ENCODE data around the gene POC1A.

The POC1A gene

GRCh38 chr3:52143156-52143555 lies 11.1 kb downstream of the POC1A start:
- H3K36me3 ChIP-seq (ENCODE audit: control insufficient read depth in 2 of 2, insufficient read depth in 2 of 2, low read length in 2 of 2), result no peaks in the 10 kb centered on the region
- no peaks in the 10 kb centered on the region for H3K4me1 ChIP-seq (ENCODE audit: control insufficient read depth, insufficient read depth, low read length)
- no peak overlapping the region for H3K4me3 ChIP-seq (ENCODE audit: low read length in 2 of 2)
- no peaks in the 10 kb centered on the region for H3K9me3 ChIP-seq (ENCODE audit: control insufficient read depth in 2 of 2, low read length in 2 of 2)
- no peak overlapping the region for H3K27ac ChIP-seq (ENCODE audit: low read length)
- no peak overlapping the region for H3K9ac ChIP-seq (ENCODE audit: low read length in 2 of 2)
- H3K27me3 ChIP-seq (ENCODE audit: control insufficient read depth in 1 of 2, insufficient read depth in 2 of 2, low read length in 2 of 2), result no peaks in the 10 kb centered on the region

- Histone ChIP-seq H3K9me3 (ENCODE audit: control insufficient read depth in 2 of 2, low read length in 2 of 2) (no peaks in the 10 kb centered on the region), H3K27ac (ENCODE audit: low read length) (no peak overlapping the region), H3K4me3 (ENCODE audit: low read length in 2 of 2) (no peak overlapping the region), H3K4me1 (ENCODE audit: control insufficient read depth, insufficient read depth, low read length) (no peaks in the 10 kb centered on the region), H3K36me3 (ENCODE audit: control insufficient read depth in 2 of 2, insufficient read depth in 2 of 2, low read length in 2 of 2) (no peaks in the 10 kb centered on the region), H3K27me3 (ENCODE audit: control insufficient read depth in 1 of 2, insufficient read depth in 2 of 2, low read length in 2 of 2) (no peaks in the 10 kb centered on the region), H3K9ac (ENCODE audit: low read length in 2 of 2) (no peak overlapping the region)
These were observed 12.5 kb downstream of the POC1A start for GRCh38 chr3:52141751-52142150.

- Histone ChIP-seq H3K27me3 (ENCODE audit: control insufficient read depth in 1 of 2, insufficient read depth in 2 of 2, low read length in 2 of 2) (no peaks in the 10 kb centered on the region), H3K4me3 (ENCODE audit: low read length in 2 of 2) (no peak overlapping the region), H3K36me3 (ENCODE audit: control insufficient read depth in 2 of 2, insufficient read depth in 2 of 2, low read length in 2 of 2) (no peaks in the 10 kb centered on the region), H3K9ac (ENCODE audit: low read length in 2 of 2) (no peak overlapping the region), H3K27ac (ENCODE audit: low read length) (no peak overlapping the region), H3K9me3 (ENCODE audit: control insufficient read depth in 2 of 2, low read length in 2 of 2) (no peaks in the 10 kb centered on the region), H3K4me1 (ENCODE audit: control insufficient read depth, insufficient read depth, low read length) (no peaks in the 10 kb centered on the region)
These were observed 13.5 kb downstream of the POC1A start for GRCh38 chr3:52140769-52141168.

GRCh38 chr3:52140000-52140399 lies 14.2 kb downstream of the POC1A start:
- H3K9me3 ChIP-seq (ENCODE audit: control insufficient read depth in 2 of 2, low read length in 2 of 2), result no peaks in the 10 kb centered on the region
- H3K36me3 ChIP-seq (ENCODE audit: control insufficient read depth in 2 of 2, insufficient read depth in 2 of 2, low read length in 2 of 2), result no peaks in the 10 kb centered on the region
- H3K4me1 ChIP-seq (ENCODE audit: control insufficient read depth, insufficient read depth, low read length), result no peaks in the 10 kb centered on the region
- H3K4me3 ChIP-seq (ENCODE audit: low read length in 2 of 2), result no peak overlapping the region
- no peaks in the 10 kb centered on the region for H3K27me3 ChIP-seq (ENCODE audit: control insufficient read depth in 1 of 2, insufficient read depth in 2 of 2, low read length in 2 of 2)
- H3K27ac ChIP-seq (ENCODE audit: low read length), result no peak overlapping the region
- H3K9ac ChIP-seq (ENCODE audit: low read length in 2 of 2), result no peak overlapping the region

DNA sequence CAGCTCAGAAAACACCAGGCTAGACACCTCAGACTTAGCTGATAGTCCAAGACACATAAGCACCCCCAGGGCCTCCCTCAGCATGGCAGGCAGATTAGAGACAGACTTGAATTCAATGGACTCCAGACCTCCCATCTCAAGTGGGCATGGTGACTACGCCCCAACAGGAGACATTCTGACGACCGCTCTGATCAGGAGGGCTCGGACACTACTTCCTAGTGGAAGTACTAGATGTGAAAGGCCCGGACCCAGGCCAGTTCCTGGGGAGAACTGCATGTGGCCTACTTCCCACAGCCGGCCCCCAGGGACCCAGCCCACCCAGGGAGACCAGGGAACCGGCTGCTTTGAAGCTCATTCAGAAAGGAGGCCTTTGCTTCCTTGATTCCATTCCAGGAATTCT lies 16.9 kb downstream of the POC1A start:
- no peak overlapping the region for H3K27ac ChIP-seq (ENCODE audit: low read length)
- no peak overlapping the region for H3K4me3 ChIP-seq (ENCODE audit: low read length in 2 of 2)
- H3K27me3 ChIP-seq (ENCODE audit: control insufficient read depth in 1 of 2, insufficient read depth in 2 of 2, low read length in 2 of 2), result no peaks in the 10 kb centered on the region
- no peaks in the 10 kb centered on the region for H3K36me3 ChIP-seq (ENCODE audit: control insufficient read depth in 2 of 2, insufficient read depth in 2 of 2, low read length in 2 of 2)
- no peaks in the 10 kb centered on the region for H3K9me3 ChIP-seq (ENCODE audit: control insufficient read depth in 2 of 2, low read length in 2 of 2)
- H3K9ac ChIP-seq (ENCODE audit: low read length in 2 of 2), result no peak overlapping the region
- H3K4me1 ChIP-seq (ENCODE audit: control insufficient read depth, insufficient read depth, low read length), result no peaks in the 10 kb centered on the region

DNA sequence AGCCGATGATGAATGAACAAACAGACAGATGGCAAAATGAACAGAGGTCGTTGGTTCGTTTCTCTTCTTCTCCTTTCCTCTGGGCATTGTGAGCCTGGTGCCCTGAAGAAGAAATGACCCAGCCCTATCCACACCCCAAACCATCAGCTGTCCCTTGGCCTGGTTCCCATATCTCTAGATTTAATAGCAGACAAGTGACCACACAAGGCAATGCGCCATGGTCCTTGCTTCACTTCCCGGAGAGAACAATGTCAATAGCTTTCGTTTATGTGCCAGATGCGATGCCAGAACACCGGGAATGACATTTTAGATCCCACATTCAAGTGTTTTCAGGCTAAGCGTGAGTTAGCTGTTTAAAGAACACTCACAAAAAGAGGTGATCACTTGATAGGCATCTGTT lies 17.7 kb downstream of the POC1A start:
- Histone ChIP-seq H3K9me3 (ENCODE audit: control insufficient read depth in 2 of 2, low read length in 2 of 2) (no peaks in the 10 kb centered on the region), H3K36me3 (ENCODE audit: control insufficient read depth in 2 of 2, insufficient read depth in 2 of 2, low read length in 2 of 2) (no peaks in the 10 kb centered on the region), H3K27ac (ENCODE audit: low read length) (no peak overlapping the region), H3K4me3 (ENCODE audit: low read length in 2 of 2) (no peak overlapping the region), H3K4me1 (ENCODE audit: control insufficient read depth, insufficient read depth, low read length) (no peaks in the 10 kb centered on the region), H3K9ac (ENCODE audit: low read length in 2 of 2) (no peak overlapping the region), H3K27me3 (ENCODE audit: control insufficient read depth in 1 of 2, insufficient read depth in 2 of 2, low read length in 2 of 2) (no peaks in the 10 kb centered on the region)

- Histone ChIP-seq H3K27ac (ENCODE audit: low read length) (no peak overlapping the region), H3K4me1 (ENCODE audit: control insufficient read depth, insufficient read depth, low read length) (no peaks in the 10 kb centered on the region), H3K9ac (ENCODE audit: low read length in 2 of 2) (no peak overlapping the region), H3K4me3 (ENCODE audit: low read length in 2 of 2) (no peak overlapping the region), H3K27me3 (ENCODE audit: control insufficient read depth in 1 of 2, insufficient read depth in 2 of 2, low read length in 2 of 2) (no peaks in the 10 kb centered on the region), H3K36me3 (ENCODE audit: control insufficient read depth in 2 of 2, insufficient read depth in 2 of 2, low read length in 2 of 2) (no peaks in the 10 kb centered on the region), H3K9me3 (ENCODE audit: control insufficient read depth in 2 of 2, low read length in 2 of 2) (no peaks in the 10 kb centered on the region)
These were observed 18.9 kb downstream of the POC1A start for GRCh38 chr3:52135332-52135731.

DNA sequence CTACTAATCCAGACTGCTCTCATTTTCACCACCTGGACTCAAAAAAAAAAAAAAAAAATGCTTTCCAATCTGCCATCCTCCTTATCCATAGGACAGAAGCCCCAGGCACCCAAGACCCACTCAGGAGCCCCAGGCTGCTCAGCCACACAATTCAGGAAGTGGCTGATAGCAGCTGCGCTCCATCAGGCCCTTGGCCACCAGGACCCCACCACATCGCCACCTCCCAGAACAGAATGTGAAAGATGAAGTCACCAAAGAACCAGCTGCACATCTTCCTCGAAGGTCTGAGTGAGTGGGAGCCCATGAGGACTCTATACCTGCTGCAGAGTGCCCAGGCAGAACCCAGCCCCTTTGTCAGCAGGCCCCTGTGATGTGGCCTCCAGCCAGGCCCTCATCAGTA lies 19.5 kb downstream of the POC1A start:
- Histone ChIP-seq H3K9me3 (ENCODE audit: control insufficient read depth in 2 of 2, low read length in 2 of 2) (no peaks in the 10 kb centered on the region), H3K27me3 (ENCODE audit: control insufficient read depth in 1 of 2, insufficient read depth in 2 of 2, low read length in 2 of 2) (no peaks in the 10 kb centered on the region), H3K27ac (ENCODE audit: low read length) (no peak overlapping the region), H3K9ac (ENCODE audit: low read length in 2 of 2) (no peak overlapping the region), H3K4me3 (ENCODE audit: low read length in 2 of 2) (no peak overlapping the region), H3K36me3 (ENCODE audit: control insufficient read depth in 2 of 2, insufficient read depth in 2 of 2, low read length in 2 of 2) (no peaks in the 10 kb centered on the region), H3K4me1 (ENCODE audit: control insufficient read depth, insufficient read depth, low read length) (no peaks in the 10 kb centered on the region)

- no peak overlapping the region for H3K27ac ChIP-seq (ENCODE audit: low read length)
- no peaks in the 10 kb centered on the region for H3K4me1 ChIP-seq (ENCODE audit: control insufficient read depth, insufficient read depth, low read length)
- H3K9ac ChIP-seq (ENCODE audit: low read length in 2 of 2), result no peak overlapping the region
- H3K36me3 ChIP-seq (ENCODE audit: control insufficient read depth in 2 of 2, insufficient read depth in 2 of 2, low read length in 2 of 2), result no peaks in the 10 kb centered on the region
- no peaks in the 10 kb centered on the region for H3K27me3 ChIP-seq (ENCODE audit: control insufficient read depth in 1 of 2, insufficient read depth in 2 of 2, low read length in 2 of 2)
- H3K4me3 ChIP-seq (ENCODE audit: low read length in 2 of 2), result no peak overlapping the region
- no peaks in the 10 kb centered on the region for H3K9me3 ChIP-seq (ENCODE audit: control insufficient read depth in 2 of 2, low read length in 2 of 2)
These were observed 21.3 kb downstream of the POC1A start for GRCh38 chr3:52132930-52133329.

DNA sequence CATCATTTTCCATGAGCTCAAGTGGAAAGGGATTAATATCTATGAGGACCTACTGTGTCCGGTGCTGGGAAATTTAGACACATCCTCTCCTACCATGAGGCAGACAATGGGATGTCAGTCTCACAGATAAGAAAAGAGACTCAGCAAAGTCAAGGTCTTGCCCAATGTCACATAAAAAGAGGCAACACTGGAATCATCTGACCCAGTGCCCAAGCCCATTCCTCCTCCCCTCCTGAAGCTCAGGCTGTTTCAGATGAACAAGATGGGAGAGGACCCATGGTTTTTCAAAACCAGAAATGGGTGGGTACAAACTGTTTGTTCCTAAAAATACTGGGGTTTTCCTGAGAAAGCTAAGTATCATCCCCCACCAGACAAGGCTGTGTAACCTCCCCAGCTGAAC lies 22.2 kb downstream of the POC1A start:
- Histone ChIP-seq H3K9ac (ENCODE audit: low read length in 2 of 2) (no peak overlapping the region), H3K4me3 (ENCODE audit: low read length in 2 of 2) (no peak overlapping the region), H3K9me3 (ENCODE audit: control insufficient read depth in 2 of 2, low read length in 2 of 2) (no peaks in the 10 kb centered on the region), H3K27me3 (ENCODE audit: control insufficient read depth in 1 of 2, insufficient read depth in 2 of 2, low read length in 2 of 2) (no peaks in the 10 kb centered on the region), H3K36me3 (ENCODE audit: control insufficient read depth in 2 of 2, insufficient read depth in 2 of 2, low read length in 2 of 2) (no peaks in the 10 kb centered on the region), H3K27ac (ENCODE audit: low read length) (no peak overlapping the region), H3K4me1 (ENCODE audit: control insufficient read depth, insufficient read depth, low read length) (no peaks in the 10 kb centered on the region)

DNA sequence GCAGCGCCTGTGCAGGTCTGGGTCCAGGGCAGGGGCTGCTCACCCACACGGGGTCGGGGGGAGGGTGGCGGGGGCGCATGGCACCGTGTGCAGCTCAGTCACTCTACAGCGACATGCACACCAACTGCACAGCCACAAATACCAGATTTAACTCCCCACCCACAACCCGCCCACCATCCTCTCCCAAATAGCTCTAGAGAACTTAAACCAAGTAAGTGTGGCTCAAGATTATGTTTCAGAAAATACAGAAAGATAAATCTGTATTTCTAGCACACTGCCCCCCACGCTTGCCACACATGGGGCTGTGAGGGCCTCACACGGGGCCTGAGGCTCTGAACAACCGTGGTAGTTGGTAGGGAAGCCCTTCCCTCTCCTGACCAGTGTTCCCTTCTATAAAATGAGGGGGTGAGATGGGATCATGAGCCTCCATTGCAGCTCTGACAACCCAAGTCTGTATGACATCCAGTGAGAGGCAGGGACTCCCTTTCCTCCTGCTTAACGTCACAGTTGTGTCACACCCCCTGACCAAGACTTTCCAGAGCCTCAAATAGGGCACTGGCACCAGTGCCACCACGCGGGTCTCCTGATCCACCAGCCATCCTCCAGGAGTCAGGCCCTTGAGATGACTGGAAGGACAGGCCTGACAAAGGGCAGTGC lies 23.1 kb downstream of the POC1A start:
- H3K4me1 ChIP-seq (ENCODE audit: control insufficient read depth, insufficient read depth, low read length), result no peaks in the 10 kb centered on the region
- no peak overlapping the region for H3K9ac ChIP-seq (ENCODE audit: low read length in 2 of 2)
- no peaks in the 10 kb centered on the region for H3K36me3 ChIP-seq (ENCODE audit: control insufficient read depth in 2 of 2, insufficient read depth in 2 of 2, low read length in 2 of 2)
- H3K9me3 ChIP-seq (ENCODE audit: control insufficient read depth in 2 of 2, low read length in 2 of 2), result no peaks in the 10 kb centered on the region
- H3K4me3 ChIP-seq (ENCODE audit: low read length in 2 of 2), result no peak overlapping the region
- H3K27me3 ChIP-seq (ENCODE audit: control insufficient read depth in 1 of 2, insufficient read depth in 2 of 2, low read length in 2 of 2), result no peaks in the 10 kb centered on the region
- H3K27ac ChIP-seq (ENCODE audit: low read length), result no peak overlapping the region

All from stomach smooth muscle (tissue), 2 donors.